ENCODE results near the gene EPAS1. TPM values are rescaled to one million over a fixed set of nuclear protein-coding genes. Genes with fewer than 3 reads are reported as not detected.

The EPAS1 gene
- total RNA-seq, 1 experiment from 2014 or later, result 55.9 TPM

DNA sequence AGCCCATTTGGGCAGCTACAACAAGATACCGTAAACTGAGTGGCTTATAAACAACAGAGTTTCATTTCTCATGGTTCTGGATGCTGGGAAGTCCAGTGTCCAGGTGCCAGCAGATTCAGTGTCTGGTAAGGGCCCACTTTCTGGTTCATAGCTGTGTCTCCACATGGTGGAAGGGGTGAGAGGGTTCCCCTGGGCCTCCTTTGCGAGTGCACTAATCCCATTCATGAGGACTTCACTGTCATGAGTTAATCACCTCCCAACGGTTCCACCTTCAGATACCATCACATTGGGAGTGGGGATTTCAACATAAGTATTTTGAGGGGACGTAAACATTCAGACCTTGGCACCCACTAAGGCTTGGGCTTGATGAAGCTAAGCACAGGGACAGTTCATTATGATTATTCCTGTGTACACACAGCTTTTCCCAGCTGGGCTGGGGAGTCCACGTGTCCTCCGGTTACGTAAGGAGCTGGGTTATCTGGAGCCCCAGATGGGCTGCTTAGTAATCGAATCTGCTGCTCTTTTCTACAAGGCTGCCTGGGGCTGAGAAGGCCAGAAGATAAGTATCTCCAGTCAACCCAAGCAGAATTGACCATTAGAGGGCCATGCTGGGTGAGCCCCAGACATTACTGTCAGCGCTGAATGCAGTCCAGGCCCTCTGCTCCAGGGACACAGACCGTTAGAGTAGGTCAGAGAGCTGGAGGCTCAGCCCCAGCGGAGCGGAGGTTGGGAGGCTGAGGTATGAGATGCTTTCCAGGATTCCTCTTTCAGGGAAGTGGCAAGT, 42.7 kb downstream of the EPAS1 start:
- no peak overlapping the region for H2AFZ ChIP-seq (ENCODE audit: low read depth, low read length, poor library complexity, severe bottlenecking)
- intact Hi-C loops (cut with micrococcal nuclease), result no loop called here
- no peaks in the 10 kb centered on the region for H3K27me3 ChIP-seq (ENCODE audit: insufficient read depth, low read length)
- POLR2A ChIA-PET, result no interaction called here
- CTCF ChIA-PET, result no interaction called here
- H3K79me2 ChIP-seq (ENCODE audit: insufficient read depth, low read length), result peaks cover 5% of the 10 kb centered on the region; the same call in 1 of the 2 replicates
- H4K20me1 ChIP-seq (ENCODE audit: insufficient read depth), result no peaks in the 10 kb centered on the region
- H3K27ac ChIP-seq (ENCODE audit: low read depth, low read length), result no peak overlapping the region
- H3K9ac ChIP-seq (ENCODE audit: low read length), result no peak overlapping the region
- no peaks in the 10 kb centered on the region for H3K4me1 ChIP-seq (ENCODE audit: control insufficient read depth in 1 of 2, insufficient read depth in 2 of 2, low read length in 2 of 2)
- TF ChIP-seq YY1 (IDR thresholded peaks at IDR 0.05; ENCODE audit: extremely low read depth, insufficient replicate concordance, low read depth, low read length), result no peak
- no peak for TF ChIP-seq RAD21 (IDR thresholded peaks at IDR 0.05; ENCODE audit: low read depth)
- TF ChIP-seq, protein P1, sequence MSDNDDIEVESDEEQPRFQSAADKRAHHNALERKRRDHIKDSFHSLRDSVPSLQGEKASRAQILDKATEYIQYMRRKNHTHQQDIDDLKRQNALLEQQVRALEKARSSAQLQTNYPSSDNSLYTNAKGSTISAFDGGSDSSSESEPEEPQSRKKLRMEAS (IDR thresholded peaks at IDR 0.05), result no peak
- TF ChIP-seq EGR1 (IDR thresholded peaks at IDR 0.05; ENCODE audit: low read depth), result no peak
- no peak for TF ChIP-seq FOSL1 (IDR thresholded peaks at IDR 0.05; ENCODE audit: low read depth)
- no peak for TF ChIP-seq SP1 (IDR thresholded peaks at IDR 0.05; ENCODE audit: low read depth)
- no peak for TF ChIP-seq POLR2A (IDR thresholded peaks at IDR 0.05; ENCODE audit: borderline replicate concordance, extremely low read depth, insufficient read depth, insufficient read length)
- TF ChIP-seq TCF7L2 (IDR thresholded peaks at IDR 0.05; ENCODE audit: borderline replicate concordance, extremely low read depth, insufficient read depth, insufficient read length), result no peak
- TF ChIP-seq ZNF274 (IDR thresholded peaks at IDR 0.05; ENCODE audit: low read depth, low read length), result no peak
- TF ChIP-seq, protein P2, sequence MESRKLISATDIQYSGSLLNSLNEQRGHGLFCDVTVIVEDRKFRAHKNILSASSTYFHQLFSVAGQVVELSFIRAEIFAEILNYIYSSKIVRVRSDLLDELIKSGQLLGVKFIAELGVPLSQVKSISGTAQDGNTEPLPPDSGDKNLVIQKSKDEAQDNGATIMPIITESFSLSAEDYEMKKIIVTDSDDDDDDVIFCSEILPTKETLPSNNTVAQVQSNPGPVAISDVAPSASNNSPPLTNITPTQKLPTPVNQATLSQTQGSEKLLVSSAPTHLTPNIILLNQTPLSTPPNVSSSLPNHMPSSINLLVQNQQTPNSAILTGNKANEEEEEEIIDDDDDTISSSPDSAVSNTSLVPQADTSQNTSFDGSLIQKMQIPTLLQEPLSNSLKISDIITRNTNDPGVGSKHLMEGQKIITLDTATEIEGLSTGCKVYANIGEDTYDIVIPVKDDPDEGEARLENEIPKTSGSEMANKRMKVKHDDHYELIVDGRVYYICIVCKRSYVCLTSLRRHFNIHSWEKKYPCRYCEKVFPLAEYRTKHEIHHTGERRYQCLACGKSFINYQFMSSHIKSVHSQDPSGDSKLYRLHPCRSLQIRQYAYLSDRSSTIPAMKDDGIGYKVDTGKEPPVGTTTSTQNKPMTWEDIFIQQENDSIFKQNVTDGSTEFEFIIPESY (IDR thresholded peaks at IDR 0.05; ENCODE audit: extremely low read depth, insufficient replicate concordance, low read length), result no peak
- no peak for TF ChIP-seq SIN3A (IDR thresholded peaks at IDR 0.05; ENCODE audit: low read depth)
- TF ChIP-seq ZFX (IDR thresholded peaks at IDR 0.05), result no peak
- TF ChIP-seq, protein P3, sequence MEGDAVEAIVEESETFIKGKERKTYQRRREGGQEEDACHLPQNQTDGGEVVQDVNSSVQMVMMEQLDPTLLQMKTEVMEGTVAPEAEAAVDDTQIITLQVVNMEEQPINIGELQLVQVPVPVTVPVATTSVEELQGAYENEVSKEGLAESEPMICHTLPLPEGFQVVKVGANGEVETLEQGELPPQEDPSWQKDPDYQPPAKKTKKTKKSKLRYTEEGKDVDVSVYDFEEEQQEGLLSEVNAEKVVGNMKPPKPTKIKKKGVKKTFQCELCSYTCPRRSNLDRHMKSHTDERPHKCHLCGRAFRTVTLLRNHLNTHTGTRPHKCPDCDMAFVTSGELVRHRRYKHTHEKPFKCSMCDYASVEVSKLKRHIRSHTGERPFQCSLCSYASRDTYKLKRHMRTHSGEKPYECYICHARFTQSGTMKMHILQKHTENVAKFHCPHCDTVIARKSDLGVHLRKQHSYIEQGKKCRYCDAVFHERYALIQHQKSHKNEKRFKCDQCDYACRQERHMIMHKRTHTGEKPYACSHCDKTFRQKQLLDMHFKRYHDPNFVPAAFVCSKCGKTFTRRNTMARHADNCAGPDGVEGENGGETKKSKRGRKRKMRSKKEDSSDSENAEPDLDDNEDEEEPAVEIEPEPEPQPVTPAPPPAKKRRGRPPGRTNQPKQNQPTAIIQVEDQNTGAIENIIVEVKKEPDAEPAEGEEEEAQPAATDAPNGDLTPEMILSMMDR (IDR thresholded peaks at IDR 0.05 in 2 of 3, conservative IDR thresholded peaks at IDR 0.05 in 1 of 3; ENCODE audit: borderline replicate concordance in 1 of 3, insufficient read depth in 1 of 3, low read depth in 2 of 3, low read length in 2 of 3), result no peak
- TF ChIP-seq, protein P4, sequence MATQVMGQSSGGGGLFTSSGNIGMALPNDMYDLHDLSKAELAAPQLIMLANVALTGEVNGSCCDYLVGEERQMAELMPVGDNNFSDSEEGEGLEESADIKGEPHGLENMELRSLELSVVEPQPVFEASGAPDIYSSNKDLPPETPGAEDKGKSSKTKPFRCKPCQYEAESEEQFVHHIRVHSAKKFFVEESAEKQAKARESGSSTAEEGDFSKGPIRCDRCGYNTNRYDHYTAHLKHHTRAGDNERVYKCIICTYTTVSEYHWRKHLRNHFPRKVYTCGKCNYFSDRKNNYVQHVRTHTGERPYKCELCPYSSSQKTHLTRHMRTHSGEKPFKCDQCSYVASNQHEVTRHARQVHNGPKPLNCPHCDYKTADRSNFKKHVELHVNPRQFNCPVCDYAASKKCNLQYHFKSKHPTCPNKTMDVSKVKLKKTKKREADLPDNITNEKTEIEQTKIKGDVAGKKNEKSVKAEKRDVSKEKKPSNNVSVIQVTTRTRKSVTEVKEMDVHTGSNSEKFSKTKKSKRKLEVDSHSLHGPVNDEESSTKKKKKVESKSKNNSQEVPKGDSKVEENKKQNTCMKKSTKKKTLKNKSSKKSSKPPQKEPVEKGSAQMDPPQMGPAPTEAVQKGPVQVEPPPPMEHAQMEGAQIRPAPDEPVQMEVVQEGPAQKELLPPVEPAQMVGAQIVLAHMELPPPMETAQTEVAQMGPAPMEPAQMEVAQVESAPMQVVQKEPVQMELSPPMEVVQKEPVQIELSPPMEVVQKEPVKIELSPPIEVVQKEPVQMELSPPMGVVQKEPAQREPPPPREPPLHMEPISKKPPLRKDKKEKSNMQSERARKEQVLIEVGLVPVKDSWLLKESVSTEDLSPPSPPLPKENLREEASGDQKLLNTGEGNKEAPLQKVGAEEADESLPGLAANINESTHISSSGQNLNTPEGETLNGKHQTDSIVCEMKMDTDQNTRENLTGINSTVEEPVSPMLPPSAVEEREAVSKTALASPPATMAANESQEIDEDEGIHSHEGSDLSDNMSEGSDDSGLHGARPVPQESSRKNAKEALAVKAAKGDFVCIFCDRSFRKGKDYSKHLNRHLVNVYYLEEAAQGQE (IDR thresholded peaks at IDR 0.05; ENCODE audit: low read depth), result no peak
- no peak for TF ChIP-seq ELF1 (IDR thresholded peaks at IDR 0.05; ENCODE audit: borderline replicate concordance, low read depth)
- no peak for TF ChIP-seq JUND (IDR thresholded peaks at IDR 0.05)
- no peaks in the 10 kb centered on the region for H3K9me3 ChIP-seq (ENCODE audit: control insufficient read depth in 1 of 2, insufficient read depth in 1 of 2, low read depth in 1 of 2, low read length in 2 of 2)
- RAD21 ChIA-PET (ENCODE audit: low non-redundant PET in 1 of 2, low total read pairs in 2 of 2, uncharacterized antibody in 2 of 2, unreplicated experiment in 2 of 2), result no interaction called here
- no TSS peak for BruUV-seq (replicated peaks)
- ATAC-seq (no peak), DNase-seq (ENCODE audit: low read depth, low spot score) (no peak)
- H3K4me3 ChIP-seq (replicated peaks in 1 of 2; ENCODE audit: low read depth in 1 of 2, low read length in 2 of 2), result no peak overlapping the region
- H3K36me3 ChIP-seq (ENCODE audit: control insufficient read depth in 1 of 2, insufficient read depth in 2 of 2, low read length in 2 of 2), result no peaks in the 10 kb centered on the region
- H3K9me2 ChIP-seq (ENCODE audit: insufficient read depth), result no peaks in the 10 kb centered on the region
- no peak overlapping the region for H3K4me2 ChIP-seq (ENCODE audit: low read length)

All from HCT116 (cell line).